Gastrocnemius medialis (tissue), 4 donors: Measurements from ENCODE around the gene UBE2L3.

Experiments used
- POLR2A ChIP-seq, 2 donors: fragments of 450-650 bp; IDR thresholded peaks; one replicate each; pipeline ENCODE4 v1.6.1; 2017; ENCODE audit warnings: antibody characterized with exemption in 2 of 2, mild to moderate bottlenecking in 2 of 2, moderate library complexity in 2 of 2
- TF ChIP-seq, protein P1 (sequence below), 5 experiments: fragments of 450-650 bp in 3 of 5; fragments of 200-600 bp in 2 of 5; sonication (generic) in 2 of 5; IDR thresholded peaks in 4 of 5; conservative IDR thresholded peaks in 1 of 5; 1 replicate in 4 of 5; 2 replicates in 1 of 5; pipeline ENCODE4 v1.5.1; 2016 to 2019; ENCODE audit warnings: antibody characterized with exemption in 5 of 5, mild to moderate bottlenecking in 3 of 5, moderate library complexity in 3 of 5

- TF ChIP-seq, protein P1, sequence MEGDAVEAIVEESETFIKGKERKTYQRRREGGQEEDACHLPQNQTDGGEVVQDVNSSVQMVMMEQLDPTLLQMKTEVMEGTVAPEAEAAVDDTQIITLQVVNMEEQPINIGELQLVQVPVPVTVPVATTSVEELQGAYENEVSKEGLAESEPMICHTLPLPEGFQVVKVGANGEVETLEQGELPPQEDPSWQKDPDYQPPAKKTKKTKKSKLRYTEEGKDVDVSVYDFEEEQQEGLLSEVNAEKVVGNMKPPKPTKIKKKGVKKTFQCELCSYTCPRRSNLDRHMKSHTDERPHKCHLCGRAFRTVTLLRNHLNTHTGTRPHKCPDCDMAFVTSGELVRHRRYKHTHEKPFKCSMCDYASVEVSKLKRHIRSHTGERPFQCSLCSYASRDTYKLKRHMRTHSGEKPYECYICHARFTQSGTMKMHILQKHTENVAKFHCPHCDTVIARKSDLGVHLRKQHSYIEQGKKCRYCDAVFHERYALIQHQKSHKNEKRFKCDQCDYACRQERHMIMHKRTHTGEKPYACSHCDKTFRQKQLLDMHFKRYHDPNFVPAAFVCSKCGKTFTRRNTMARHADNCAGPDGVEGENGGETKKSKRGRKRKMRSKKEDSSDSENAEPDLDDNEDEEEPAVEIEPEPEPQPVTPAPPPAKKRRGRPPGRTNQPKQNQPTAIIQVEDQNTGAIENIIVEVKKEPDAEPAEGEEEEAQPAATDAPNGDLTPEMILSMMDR (IDR thresholded peaks at IDR 0.05 in 4 of 5, conservative IDR thresholded peaks at IDR 0.05 in 1 of 5), result no peak
- TF ChIP-seq POLR2A (IDR thresholded peaks at IDR 0.05), result no peak
Observed at GRCh38 chr22:21650823-21651520, 83.5 kb downstream of the UBE2L3 start.
